Sigmoid colon (tissue), 4 donors: ENCODE data around the gene SSC5D.

Experiments
- POLR2A ChIP-seq, 2 donors: fragments of 450-650 bp; IDR thresholded peaks; one replicate each; pipeline ENCODE4 v1.6.1; 2016; ENCODE audit warnings: antibody characterized with exemption in 2 of 2, mild to moderate bottlenecking in 2 of 2, moderate library complexity in 2 of 2
- POLR2AphosphoS5 ChIP-seq, 4 donors: sonication (generic); formaldehyde crosslinking; IDR thresholded peaks; one replicate each; pipeline ENCODE4 v1.6.1; 2017; ENCODE audit warnings: antibody characterized with exemption in 4 of 4
- TF ChIP-seq, protein P1 (sequence below), 4 experiments: fragments of 450-650 bp in 3 of 4; fragments of 200-600 bp in 1 of 4; IDR thresholded peaks; one replicate each; pipeline ENCODE4 v1.5.1; 2016 to 2019; ENCODE audit warnings: antibody characterized with exemption in 4 of 4, mild to moderate bottlenecking in 3 of 4, moderate library complexity in 2 of 4

DNA sequence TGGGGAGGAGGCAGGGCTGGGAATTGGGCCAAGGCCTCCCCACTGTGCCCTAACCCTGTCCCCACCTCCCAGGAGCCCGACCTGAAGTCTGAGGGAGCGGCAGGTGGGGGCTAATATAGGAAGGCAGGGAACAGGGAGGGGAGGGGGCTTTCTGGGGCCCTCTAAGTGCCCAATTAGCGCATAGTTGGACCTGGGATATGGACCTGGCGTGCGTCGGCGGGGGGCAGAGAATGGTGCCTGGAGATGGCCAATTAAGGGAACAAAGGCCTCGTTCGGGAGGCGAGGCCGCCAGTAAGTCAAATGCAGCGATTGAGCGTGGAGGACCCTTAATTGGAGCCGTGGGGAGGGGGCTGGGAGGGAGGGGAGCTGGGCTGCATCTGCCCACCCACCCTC is 23.6 kb upstream of the SSC5D start, which contains the start of gene C19orf85:
- TF ChIP-seq, protein P1, sequence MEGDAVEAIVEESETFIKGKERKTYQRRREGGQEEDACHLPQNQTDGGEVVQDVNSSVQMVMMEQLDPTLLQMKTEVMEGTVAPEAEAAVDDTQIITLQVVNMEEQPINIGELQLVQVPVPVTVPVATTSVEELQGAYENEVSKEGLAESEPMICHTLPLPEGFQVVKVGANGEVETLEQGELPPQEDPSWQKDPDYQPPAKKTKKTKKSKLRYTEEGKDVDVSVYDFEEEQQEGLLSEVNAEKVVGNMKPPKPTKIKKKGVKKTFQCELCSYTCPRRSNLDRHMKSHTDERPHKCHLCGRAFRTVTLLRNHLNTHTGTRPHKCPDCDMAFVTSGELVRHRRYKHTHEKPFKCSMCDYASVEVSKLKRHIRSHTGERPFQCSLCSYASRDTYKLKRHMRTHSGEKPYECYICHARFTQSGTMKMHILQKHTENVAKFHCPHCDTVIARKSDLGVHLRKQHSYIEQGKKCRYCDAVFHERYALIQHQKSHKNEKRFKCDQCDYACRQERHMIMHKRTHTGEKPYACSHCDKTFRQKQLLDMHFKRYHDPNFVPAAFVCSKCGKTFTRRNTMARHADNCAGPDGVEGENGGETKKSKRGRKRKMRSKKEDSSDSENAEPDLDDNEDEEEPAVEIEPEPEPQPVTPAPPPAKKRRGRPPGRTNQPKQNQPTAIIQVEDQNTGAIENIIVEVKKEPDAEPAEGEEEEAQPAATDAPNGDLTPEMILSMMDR (IDR thresholded peaks at IDR 0.05) = no peak
- TF ChIP-seq POLR2A (IDR thresholded peaks at IDR 0.05) = no peak
- TF ChIP-seq POLR2AphosphoS5 (IDR thresholded peaks at IDR 0.05) = no peak
